GM19025 (cell line): ENCODE results near the gene SLC7A8.
A peak's percentile ranks its signal among the peaks of the same experiment; 100 is the strongest.

ENCODE experiments used
- ATAC-seq: cut with Tn5 transposase; IDR thresholded peaks from one replicate; pipeline ENCODE4 v1.9.1; 2021; ENCODE audit warnings: mild to moderate bottlenecking, low read depth, moderate library complexity; ENCODE audit not compliant: unreplicated experiment

Gene SLC7A8

GRCh38 chr14:23101213-23101970, 82.1 kb downstream of the SLC7A8 start:
- ATAC-seq: no peak

GRCh38 chr14:23099212-23099861, 84.1 kb downstream of the SLC7A8 start:
- no peak for ATAC-seq

GRCh38 chr14:23097786-23098185, 85.7 kb downstream of the SLC7A8 start:
- ATAC-seq: no peak

- ATAC-seq: peak; percentile 90
Measured at GRCh38 chr14:23095196-23096108, 88.0 kb downstream of the SLC7A8 start, which contains the start of gene C14orf119. Gene C14orf119 (plus strand): TSS chr14:23095505. CDS start chr14:23097659, 2,154 bp downstream.

- ATAC-seq: peak; percentile 37
Measured at GRCh38 chr14:23094666-23095195, 88.7 kb downstream of the SLC7A8 start, which contains the start of gene ACIN1. Gene ACIN1 (minus strand): TSS chr14:23095136. CDS start chr14:23095112, 24 bp downstream.

GRCh38 chr14:23093991-23094665, 89.3 kb downstream of the SLC7A8 start:
- ATAC-seq: no peak

- ATAC-seq: no peak
Measured at GRCh38 chr14:23093526-23093925, 89.9 kb downstream of the SLC7A8 start.

- ATAC-seq: no peak
Measured at GRCh38 chr14:23093104-23093503, 90.4 kb downstream of the SLC7A8 start.

- no peak for ATAC-seq
Measured at GRCh38 chr14:23091294-23092225, 91.9 kb downstream of the SLC7A8 start.

GRCh38 chr14:23090254-23090636, 93.2 kb downstream of the SLC7A8 start:
- ATAC-seq: no peak

GRCh38 chr14:23089498-23090253, 93.8 kb downstream of the SLC7A8 start:
- no peak for ATAC-seq

- no peak for ATAC-seq
Measured at GRCh38 chr14:23086565-23086964, 96.9 kb downstream of the SLC7A8 start.

GRCh38 chr14:23085458-23085857, 98.0 kb downstream of the SLC7A8 start:
- no peak for ATAC-seq

GRCh38 chr14:23080474-23080873, 103.0 kb downstream of the SLC7A8 start:
- ATAC-seq: no peak

- no peak for ATAC-seq
Measured at GRCh38 chr14:23079716-23080115, 103.7 kb downstream of the SLC7A8 start.

GRCh38 chr14:23078692-23079116, 104.8 kb downstream of the SLC7A8 start:
- no peak for ATAC-seq

GRCh38 chr14:23077962-23078361, 105.5 kb downstream of the SLC7A8 start:
- ATAC-seq: no peak

- no peak for ATAC-seq
Measured at GRCh38 chr14:23076785-23077408, 106.6 kb downstream of the SLC7A8 start.
